GM23338 (cell line): ENCODE results near the gene C17orf78.
"Not testable (repeated sequence)": the region's sequence is repeated elsewhere in the genome, so short reads cannot be mapped to it uniquely, and the experiment has no call there.

ENCODE experiments used
- CREB1 ChIP-seq: fragments of 250-450 bp; sonication (Bioruptor Pico); IDR thresholded peaks from 2 replicates; pipeline ENCODE4 v1.5.0; 2020; ENCODE audit warnings: low read depth, mild to moderate bottlenecking, moderate library complexity
- CTCF ChIP-seq, 2 experiments: fragments of 200-600 bp in 1 of 2; sonication (generic) in 1 of 2; conservative IDR thresholded peaks; 2 replicates each; pipeline versions ENCODE4 v1.5.1 to v1.6.1; 2016 to 2017; ENCODE audit warnings: antibody characterized with exemption in 2 of 2, low read depth in 2 of 2, mild to moderate bottlenecking in 2 of 2, moderate library complexity in 1 of 2
- ETS1 ChIP-seq: IDR thresholded peaks from 2 replicates; pipeline ENCODE4 v1.6.1; 2016; ENCODE audit warnings: antibody characterized with exemption
- EZH2 ChIP-seq: fragments of 200-600 bp; sonication (generic); IDR thresholded peaks from one replicate; pipeline ENCODE4 v1.8.0; 2017; ENCODE audit warnings: antibody characterized with exemption, mild to moderate bottlenecking, low read depth; ENCODE audit not compliant: unreplicated experiment
- EZH2phosphoT487 ChIP-seq: fragments of 200-600 bp; sonication (generic); IDR thresholded peaks from one replicate; pipeline ENCODE4 v1.8.1; 2018; ENCODE audit warnings: antibody characterized with exemption; ENCODE audit not compliant: unreplicated experiment
- JUNB ChIP-seq: IDR thresholded peaks from one replicate; pipeline ENCODE4 v1.6.1; 2016; ENCODE audit warnings: antibody characterized with exemption; ENCODE audit not compliant: unreplicated experiment
- NANOG ChIP-seq: IDR thresholded peaks from 2 replicates; pipeline ENCODE4 v1.6.1; 2016; ENCODE audit warnings: antibody characterized with exemption, borderline replicate concordance
- POLR2AphosphoS5 ChIP-seq: IDR thresholded peaks from 2 replicates; pipeline ENCODE4 v1.6.1; 2016; ENCODE audit warnings: antibody characterized with exemption, low read depth
- STAT1 ChIP-seq: IDR thresholded peaks from one replicate; pipeline ENCODE4 v1.6.1; 2016; ENCODE audit warnings: antibody characterized with exemption; ENCODE audit not compliant: unreplicated experiment
- ZNF331 ChIP-seq: fragments of 250-450 bp; sonication (Bioruptor Pico); IDR thresholded peaks from 2 replicates; pipeline ENCODE4 v1.5.0; 2020; ENCODE audit warnings: low read depth, mild to moderate bottlenecking, moderate library complexity
- TF ChIP-seq, protein P1 (sequence below): IDR thresholded peaks from one replicate; pipeline ENCODE4 v1.6.1; 2018; ENCODE audit warnings: antibody characterized with exemption; ENCODE audit not compliant: unreplicated experiment

DNA sequence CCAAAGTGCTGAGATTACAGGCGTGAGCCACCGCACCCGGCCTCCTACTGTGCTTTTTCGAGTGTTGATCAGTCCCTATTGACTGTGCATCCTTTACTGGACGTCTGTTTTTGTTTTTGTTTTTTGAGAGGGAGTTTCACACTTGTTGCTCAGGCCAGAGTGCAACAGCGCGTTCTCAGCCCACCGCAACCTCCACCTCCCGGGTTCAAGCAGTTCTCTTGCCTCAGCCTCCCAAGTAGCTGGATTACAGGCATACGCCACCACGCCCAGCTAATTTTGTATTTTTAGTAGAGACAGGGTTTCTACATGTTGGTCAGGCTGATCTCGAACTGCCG, 32.3 kb downstream of the C17orf78 start:
- TF ChIP-seq CTCF (conservative IDR thresholded peaks at IDR 0.05; ENCODE audit: low read depth in 2 of 2); EZH2; CREB1 (CRISPR knock-in tag); EZH2phosphoT487; POLR2AphosphoS5; ETS1; JUNB; NANOG; STAT1; ZNF331 (CRISPR knock-in tag): not testable (repeated sequence)
- TF ChIP-seq, protein P1, sequence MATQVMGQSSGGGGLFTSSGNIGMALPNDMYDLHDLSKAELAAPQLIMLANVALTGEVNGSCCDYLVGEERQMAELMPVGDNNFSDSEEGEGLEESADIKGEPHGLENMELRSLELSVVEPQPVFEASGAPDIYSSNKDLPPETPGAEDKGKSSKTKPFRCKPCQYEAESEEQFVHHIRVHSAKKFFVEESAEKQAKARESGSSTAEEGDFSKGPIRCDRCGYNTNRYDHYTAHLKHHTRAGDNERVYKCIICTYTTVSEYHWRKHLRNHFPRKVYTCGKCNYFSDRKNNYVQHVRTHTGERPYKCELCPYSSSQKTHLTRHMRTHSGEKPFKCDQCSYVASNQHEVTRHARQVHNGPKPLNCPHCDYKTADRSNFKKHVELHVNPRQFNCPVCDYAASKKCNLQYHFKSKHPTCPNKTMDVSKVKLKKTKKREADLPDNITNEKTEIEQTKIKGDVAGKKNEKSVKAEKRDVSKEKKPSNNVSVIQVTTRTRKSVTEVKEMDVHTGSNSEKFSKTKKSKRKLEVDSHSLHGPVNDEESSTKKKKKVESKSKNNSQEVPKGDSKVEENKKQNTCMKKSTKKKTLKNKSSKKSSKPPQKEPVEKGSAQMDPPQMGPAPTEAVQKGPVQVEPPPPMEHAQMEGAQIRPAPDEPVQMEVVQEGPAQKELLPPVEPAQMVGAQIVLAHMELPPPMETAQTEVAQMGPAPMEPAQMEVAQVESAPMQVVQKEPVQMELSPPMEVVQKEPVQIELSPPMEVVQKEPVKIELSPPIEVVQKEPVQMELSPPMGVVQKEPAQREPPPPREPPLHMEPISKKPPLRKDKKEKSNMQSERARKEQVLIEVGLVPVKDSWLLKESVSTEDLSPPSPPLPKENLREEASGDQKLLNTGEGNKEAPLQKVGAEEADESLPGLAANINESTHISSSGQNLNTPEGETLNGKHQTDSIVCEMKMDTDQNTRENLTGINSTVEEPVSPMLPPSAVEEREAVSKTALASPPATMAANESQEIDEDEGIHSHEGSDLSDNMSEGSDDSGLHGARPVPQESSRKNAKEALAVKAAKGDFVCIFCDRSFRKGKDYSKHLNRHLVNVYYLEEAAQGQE = not testable (repeated sequence)
